Measurements from ENCODE around the gene CYBRD1.

DNA sequence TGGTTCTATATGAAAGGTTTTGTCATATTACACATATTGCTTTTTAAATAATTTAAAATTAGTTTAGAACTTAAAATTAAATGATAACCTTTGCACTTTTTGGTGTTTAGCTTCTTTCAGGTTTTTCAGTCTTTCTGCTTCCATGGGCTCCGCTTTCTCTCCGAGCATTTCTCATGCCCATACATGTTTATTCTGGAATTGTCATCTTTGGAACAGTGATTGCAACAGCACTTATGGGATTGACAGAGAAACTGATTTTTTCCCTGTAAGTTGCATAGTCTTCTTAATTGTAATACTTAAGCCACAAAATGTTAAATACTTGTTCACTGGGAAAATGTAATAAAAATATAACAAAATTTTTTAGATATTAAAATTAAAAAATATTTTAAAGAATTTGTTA lies 31.0 kb downstream of the CYBRD1 start:
- TF ChIP-seq MYC (IDR thresholded peaks at IDR 0.05; ENCODE audit: low read depth, low read length) (no peak), POLR2A (IDR thresholded peaks at IDR 0.05; ENCODE audit: extremely low read depth, insufficient read length) (no peak)
- TF ChIP-seq, protein P1, sequence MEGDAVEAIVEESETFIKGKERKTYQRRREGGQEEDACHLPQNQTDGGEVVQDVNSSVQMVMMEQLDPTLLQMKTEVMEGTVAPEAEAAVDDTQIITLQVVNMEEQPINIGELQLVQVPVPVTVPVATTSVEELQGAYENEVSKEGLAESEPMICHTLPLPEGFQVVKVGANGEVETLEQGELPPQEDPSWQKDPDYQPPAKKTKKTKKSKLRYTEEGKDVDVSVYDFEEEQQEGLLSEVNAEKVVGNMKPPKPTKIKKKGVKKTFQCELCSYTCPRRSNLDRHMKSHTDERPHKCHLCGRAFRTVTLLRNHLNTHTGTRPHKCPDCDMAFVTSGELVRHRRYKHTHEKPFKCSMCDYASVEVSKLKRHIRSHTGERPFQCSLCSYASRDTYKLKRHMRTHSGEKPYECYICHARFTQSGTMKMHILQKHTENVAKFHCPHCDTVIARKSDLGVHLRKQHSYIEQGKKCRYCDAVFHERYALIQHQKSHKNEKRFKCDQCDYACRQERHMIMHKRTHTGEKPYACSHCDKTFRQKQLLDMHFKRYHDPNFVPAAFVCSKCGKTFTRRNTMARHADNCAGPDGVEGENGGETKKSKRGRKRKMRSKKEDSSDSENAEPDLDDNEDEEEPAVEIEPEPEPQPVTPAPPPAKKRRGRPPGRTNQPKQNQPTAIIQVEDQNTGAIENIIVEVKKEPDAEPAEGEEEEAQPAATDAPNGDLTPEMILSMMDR (IDR thresholded peaks at IDR 0.05; ENCODE audit: low read depth, low read length): no peak
- TF ChIP-seq, protein P2, sequence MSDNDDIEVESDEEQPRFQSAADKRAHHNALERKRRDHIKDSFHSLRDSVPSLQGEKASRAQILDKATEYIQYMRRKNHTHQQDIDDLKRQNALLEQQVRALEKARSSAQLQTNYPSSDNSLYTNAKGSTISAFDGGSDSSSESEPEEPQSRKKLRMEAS (IDR thresholded peaks at IDR 0.05; ENCODE audit: low read depth, low read length): no peak
